Activated naive CD8-positive, alpha-beta T cell (primary cell): ENCODE data around the gene MCM5.
A peak's percentile ranks its signal among the peaks of the same experiment; 100 is the strongest.
"Not testable (repeated sequence)": the region's sequence is repeated elsewhere in the genome, so short reads cannot be mapped to it uniquely, and the experiment has no call there.

Experiments used
- H3K27ac Mint-ChIP-seq: one replicate; pipeline ENCODE4 v1.8.0; 2021; ENCODE audit warnings: mixed read lengths
- H3K27me3 Mint-ChIP-seq: one replicate; pipeline ENCODE4 v1.8.0; 2021; ENCODE audit warnings: mixed read lengths
- H3K36me3 Mint-ChIP-seq: one replicate; pipeline ENCODE4 v1.8.0; 2021; ENCODE audit warnings: mixed read lengths
- H3K4me1 Mint-ChIP-seq: one replicate; pipeline ENCODE4 v1.8.0; 2021; ENCODE audit warnings: low read depth, mixed read lengths
- H3K4me3 Mint-ChIP-seq: one replicate; pipeline ENCODE4 v1.8.0; 2021; ENCODE audit warnings: mild to moderate bottlenecking, mixed read lengths
- H3K9me3 Mint-ChIP-seq: one replicate; pipeline ENCODE4 v1.8.0; 2021; ENCODE audit warnings: low read depth, mixed read lengths

MCM5 gene

GRCh38 chr22:35386670-35387288, 13.2 kb upstream of the MCM5 start:
- H3K4me1 Mint-ChIP-seq: peaks cover under 1% of the 10 kb centered on the region
- no peaks in the 10 kb centered on the region for H3K9me3 Mint-ChIP-seq
- H3K4me3 Mint-ChIP-seq: no peak overlapping the region
- peaks cover 19% of the 10 kb centered on the region for H3K27me3 Mint-ChIP-seq
- H3K36me3 Mint-ChIP-seq: no peaks in the 10 kb centered on the region
- no peak overlapping the region for H3K27ac Mint-ChIP-seq

- H3K27me3 Mint-ChIP-seq: peaks cover 1% of the 10 kb centered on the region
- H3K36me3 Mint-ChIP-seq: no peaks in the 10 kb centered on the region
- H3K4me3 Mint-ChIP-seq: no peak overlapping the region
- H3K27ac Mint-ChIP-seq: no peak overlapping the region
- H3K9me3 Mint-ChIP-seq: no peaks in the 10 kb centered on the region
- no peaks in the 10 kb centered on the region for H3K4me1 Mint-ChIP-seq
These were observed 9.0 kb upstream of the MCM5 start for GRCh38 chr22:35390933-35391332.

- no peak overlapping the region for H3K4me3 Mint-ChIP-seq
These were observed 7.6 kb upstream of the MCM5 start for GRCh38 chr22:35392357-35392756.

GRCh38 chr22:35393116-35394010, 6.6 kb upstream of the MCM5 start:
- H3K27me3 Mint-ChIP-seq: no peaks in the 10 kb centered on the region
- no peak overlapping the region for H3K27ac Mint-ChIP-seq
- H3K36me3 Mint-ChIP-seq: no peaks in the 10 kb centered on the region
- no peaks in the 10 kb centered on the region for H3K4me1 Mint-ChIP-seq
- H3K4me3 Mint-ChIP-seq: no peak overlapping the region
- no peaks in the 10 kb centered on the region for H3K9me3 Mint-ChIP-seq

More at GRCh38 chr22:35392357-35392756, 7.6 kb upstream of the MCM5 start:
- H3K27me3 Mint-ChIP-seq: no peaks in the 10 kb centered on the region
- H3K4me1 Mint-ChIP-seq: no peaks in the 10 kb centered on the region
- H3K9me3 Mint-ChIP-seq: no peaks in the 10 kb centered on the region
- no peak overlapping the region for H3K27ac Mint-ChIP-seq
- no peaks in the 10 kb centered on the region for H3K36me3 Mint-ChIP-seq

GRCh38 chr22:35394011-35394312, 6.0 kb upstream of the MCM5 start:
- H3K27ac Mint-ChIP-seq: no peak overlapping the region
- no peaks in the 10 kb centered on the region for H3K27me3 Mint-ChIP-seq
- H3K4me1 Mint-ChIP-seq: no peaks in the 10 kb centered on the region
- H3K9me3 Mint-ChIP-seq: no peaks in the 10 kb centered on the region
- no peak overlapping the region for H3K4me3 Mint-ChIP-seq
- H3K36me3 Mint-ChIP-seq: no peaks in the 10 kb centered on the region

GRCh38 chr22:35394810-35395563, 5.0 kb upstream of the MCM5 start:
- Mint-ChIP-seq H3K27ac (no peak overlapping the region), H3K36me3 (no peaks in the 10 kb centered on the region), H3K4me1 (peaks cover 6% of the 10 kb centered on the region)

GRCh38 chr22:35396622-35397021, 3.3 kb upstream of the MCM5 start:
- H3K36me3 Mint-ChIP-seq, H3K9me3 Mint-ChIP-seq, H3K4me3 Mint-ChIP-seq, H3K27me3 Mint-ChIP-seq, H3K27ac Mint-ChIP-seq: not testable (repeated sequence)
- H3K4me1 Mint-ChIP-seq: peaks cover 14% of the 10 kb centered on the region

More at GRCh38 chr22:35394810-35395563, 5.0 kb upstream of the MCM5 start:
- Mint-ChIP-seq H3K4me3 (no peak overlapping the region), H3K9me3 (no peaks in the 10 kb centered on the region), H3K27me3 (no peaks in the 10 kb centered on the region)

GRCh38 chr22:35397095-35397904, 2.6 kb upstream of the MCM5 start:
- H3K4me1 Mint-ChIP-seq: peaks cover 14% of the 10 kb centered on the region
- H3K27me3 Mint-ChIP-seq: no peaks in the 10 kb centered on the region

GRCh38 chr22:35398591-35398973, 1.4 kb upstream of the MCM5 start:
- Mint-ChIP-seq H3K36me3 (peaks cover 9% of the 10 kb centered on the region), H3K4me1 (peaks cover 19% of the 10 kb centered on the region), H3K27me3 (no peaks in the 10 kb centered on the region), H3K27ac (peak overlapping the region; percentile 99), H3K9me3 (no peaks in the 10 kb centered on the region), H3K4me3 (peak overlapping the region; percentile 99)

More at GRCh38 chr22:35397095-35397904, 2.6 kb upstream of the MCM5 start:
- Mint-ChIP-seq H3K27ac (no peak overlapping the region), H3K9me3 (no peaks in the 10 kb centered on the region), H3K4me3 (no peak overlapping the region), H3K36me3 (peaks cover 6% of the 10 kb centered on the region)

GRCh38 chr22:35399114-35399677, 744 bp upstream of the MCM5 start:
- peak overlapping the region; percentile 99 for H3K4me3 Mint-ChIP-seq
- H3K27ac Mint-ChIP-seq: peak overlapping the region; percentile 99
- H3K36me3 Mint-ChIP-seq: peaks cover 9% of the 10 kb centered on the region
- no peaks in the 10 kb centered on the region for H3K9me3 Mint-ChIP-seq
- H3K27me3 Mint-ChIP-seq: no peaks in the 10 kb centered on the region
- peaks cover 19% of the 10 kb centered on the region for H3K4me1 Mint-ChIP-seq

- Mint-ChIP-seq H3K4me1 (peaks cover 19% of the 10 kb centered on the region), H3K4me3 (peak overlapping the region; percentile 99), H3K36me3 (peaks cover 14% of the 10 kb centered on the region), H3K27me3 (no peaks in the 10 kb centered on the region), H3K9me3 (no peaks in the 10 kb centered on the region), H3K27ac (peak overlapping the region; percentile 99)
These were observed 506 bp downstream of the MCM5 start for GRCh38 chr22:35400501-35400790.

GRCh38 chr22:35401863-35402262, 1.9 kb downstream of the MCM5 start:
- H3K4me1 Mint-ChIP-seq: peaks cover 21% of the 10 kb centered on the region
- peak overlapping the region; percentile 99 for H3K4me3 Mint-ChIP-seq
- H3K27ac Mint-ChIP-seq: no peak overlapping the region
- peaks cover 17% of the 10 kb centered on the region for H3K36me3 Mint-ChIP-seq
- H3K27me3 Mint-ChIP-seq: no peaks in the 10 kb centered on the region
- H3K9me3 Mint-ChIP-seq: no peaks in the 10 kb centered on the region

- Mint-ChIP-seq H3K4me1 (peaks cover 24% of the 10 kb centered on the region), H3K9me3 (no peaks in the 10 kb centered on the region), H3K36me3 (peaks cover 26% of the 10 kb centered on the region), H3K27me3 (no peaks in the 10 kb centered on the region), H3K4me3 (no peak overlapping the region), H3K27ac (no peak overlapping the region)
These were observed 3.4 kb downstream of the MCM5 start for GRCh38 chr22:35403356-35403755.

GRCh38 chr22:35404176-35404575, 4.2 kb downstream of the MCM5 start:
- Mint-ChIP-seq H3K27ac (no peak overlapping the region), H3K9me3 (no peaks in the 10 kb centered on the region), H3K4me1 (peaks cover 24% of the 10 kb centered on the region), H3K27me3 (no peaks in the 10 kb centered on the region), H3K36me3 (peaks cover 26% of the 10 kb centered on the region), H3K4me3 (no peak overlapping the region)
